Effector CD4-positive, alpha-beta T cell (primary cell): ENCODE measurements around the gene CMKLR1.

Source experiments
- DNase-seq: peaks from one replicate; pipeline ENCODE4 v3.0.0-alpha.2; 2020

The CMKLR1 gene

DNA sequence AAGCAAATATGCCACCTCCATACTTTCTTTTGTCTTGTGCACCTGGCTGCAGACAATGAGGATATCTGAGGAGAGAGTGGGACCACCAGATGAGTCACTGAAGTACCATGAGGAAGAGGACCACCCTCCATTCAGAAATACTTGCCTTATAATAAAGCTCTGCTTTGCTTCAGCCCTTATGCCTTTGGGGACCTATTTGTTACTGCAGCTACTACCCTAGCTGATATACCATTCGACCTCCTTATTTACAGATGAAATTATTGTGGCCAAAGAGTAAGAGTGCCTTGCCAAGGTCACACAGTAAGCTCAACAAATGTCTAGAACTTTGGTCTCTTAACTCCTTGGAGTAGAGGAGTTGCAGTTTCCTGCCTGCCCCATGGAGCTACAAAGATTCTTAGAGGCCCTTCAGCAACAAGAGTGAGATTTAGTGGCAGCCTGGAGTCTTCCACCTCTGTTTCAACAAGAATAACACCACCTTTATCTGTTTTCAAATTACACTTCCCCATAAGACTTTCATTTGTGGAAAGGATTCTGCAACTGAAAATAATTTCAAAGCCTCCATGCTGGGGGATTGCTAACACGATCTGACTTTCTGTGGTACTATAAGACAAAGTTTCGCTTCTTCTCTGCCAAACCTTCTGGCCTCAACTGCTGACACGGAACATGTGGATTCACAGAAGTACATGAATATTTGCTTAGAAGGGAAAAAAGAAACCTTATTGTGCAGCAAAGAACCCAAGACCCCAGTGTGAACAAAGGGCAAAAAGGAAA lies 3.6 kb downstream of the CMKLR1 start:
- DNase-seq: no peak

DNA sequence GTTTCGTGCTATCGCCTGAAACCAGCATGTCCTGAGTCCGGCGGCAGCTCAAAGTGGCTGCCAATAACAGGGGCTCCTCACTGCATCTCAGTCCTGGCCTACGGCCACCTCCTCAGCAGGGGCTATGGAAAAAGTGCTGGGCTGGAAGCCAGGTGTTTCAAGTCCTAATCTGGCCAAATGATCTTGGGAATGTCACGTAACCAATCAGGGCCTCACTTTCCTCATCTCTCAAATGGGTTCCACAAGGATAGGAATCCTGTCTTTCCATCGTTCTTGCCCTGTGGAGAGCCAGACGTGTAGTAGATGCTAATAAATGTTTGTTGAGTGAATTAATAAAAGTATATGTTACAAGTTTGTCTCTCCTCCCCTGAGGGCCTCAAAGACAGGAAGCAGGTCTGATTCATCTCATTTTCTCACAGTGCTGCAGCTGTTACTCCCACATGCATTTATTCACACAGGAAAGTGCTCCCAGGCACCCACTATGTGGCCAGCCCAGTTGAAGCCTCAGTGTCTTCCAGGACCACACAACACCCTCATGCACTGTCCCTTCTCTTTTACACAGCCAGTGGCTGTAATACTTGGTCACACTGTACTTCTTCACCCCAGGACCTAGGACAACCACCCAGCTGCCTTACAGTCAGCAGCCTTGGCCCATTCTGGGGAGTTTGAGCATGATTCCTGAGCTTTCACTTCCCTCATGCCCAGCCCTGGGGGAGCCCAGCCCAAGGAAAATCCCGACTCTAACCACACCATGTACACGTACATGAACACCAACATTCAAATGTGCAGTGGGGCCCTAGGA lies 5.0 kb downstream of the CMKLR1 start:
- DNase-seq: no peak

DNA sequence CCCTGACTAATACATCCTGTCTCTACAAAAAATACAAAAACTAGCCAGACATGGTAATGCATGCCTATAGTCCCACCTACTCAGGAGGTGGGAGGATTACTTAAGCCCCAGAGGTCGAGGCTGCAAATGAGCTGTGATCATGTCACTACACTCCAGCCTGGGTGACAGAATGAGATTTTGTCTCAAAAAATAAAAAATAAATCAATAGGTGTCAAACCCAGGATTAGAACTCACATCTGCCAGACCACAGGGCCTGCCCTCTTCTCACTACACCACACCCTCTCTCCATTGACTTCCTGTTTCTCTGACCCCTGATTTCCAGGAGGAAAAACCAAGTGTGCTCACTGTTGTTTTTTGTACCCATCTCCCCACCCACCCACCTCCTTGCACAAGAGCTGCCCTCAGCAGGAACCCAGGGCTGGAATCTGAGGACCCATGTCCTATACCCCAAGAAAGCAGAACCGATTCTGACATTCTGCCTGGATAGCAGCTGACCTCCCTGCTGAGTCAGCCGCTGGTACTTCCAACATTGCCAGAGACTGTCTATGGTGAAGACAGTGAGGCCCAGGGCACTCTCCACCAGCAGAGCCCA lies 6.2 kb downstream of the CMKLR1 start:
- DNase-seq: no peak

DNA sequence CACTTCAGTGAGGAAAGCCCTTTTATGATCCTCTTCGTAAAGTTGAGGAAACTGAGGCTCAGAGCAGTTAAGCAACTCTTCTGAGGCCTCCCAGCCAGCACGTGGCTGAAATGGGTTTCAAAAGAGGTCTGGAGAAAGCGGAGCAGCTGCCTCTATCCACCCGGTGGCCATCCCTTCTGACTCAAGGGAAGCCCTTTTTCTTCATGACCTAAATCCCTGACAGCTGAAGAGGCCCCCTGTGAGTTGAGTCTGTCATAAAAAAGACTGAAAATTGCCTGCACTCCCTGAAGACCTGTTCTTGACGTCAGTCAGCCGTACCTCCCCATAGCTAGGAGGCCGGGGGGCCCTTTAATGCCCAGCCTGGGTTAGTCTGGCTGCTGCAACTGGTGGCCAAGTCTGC lies 10.7 kb downstream of the CMKLR1 start:
- DNase-seq: no peak

DNA sequence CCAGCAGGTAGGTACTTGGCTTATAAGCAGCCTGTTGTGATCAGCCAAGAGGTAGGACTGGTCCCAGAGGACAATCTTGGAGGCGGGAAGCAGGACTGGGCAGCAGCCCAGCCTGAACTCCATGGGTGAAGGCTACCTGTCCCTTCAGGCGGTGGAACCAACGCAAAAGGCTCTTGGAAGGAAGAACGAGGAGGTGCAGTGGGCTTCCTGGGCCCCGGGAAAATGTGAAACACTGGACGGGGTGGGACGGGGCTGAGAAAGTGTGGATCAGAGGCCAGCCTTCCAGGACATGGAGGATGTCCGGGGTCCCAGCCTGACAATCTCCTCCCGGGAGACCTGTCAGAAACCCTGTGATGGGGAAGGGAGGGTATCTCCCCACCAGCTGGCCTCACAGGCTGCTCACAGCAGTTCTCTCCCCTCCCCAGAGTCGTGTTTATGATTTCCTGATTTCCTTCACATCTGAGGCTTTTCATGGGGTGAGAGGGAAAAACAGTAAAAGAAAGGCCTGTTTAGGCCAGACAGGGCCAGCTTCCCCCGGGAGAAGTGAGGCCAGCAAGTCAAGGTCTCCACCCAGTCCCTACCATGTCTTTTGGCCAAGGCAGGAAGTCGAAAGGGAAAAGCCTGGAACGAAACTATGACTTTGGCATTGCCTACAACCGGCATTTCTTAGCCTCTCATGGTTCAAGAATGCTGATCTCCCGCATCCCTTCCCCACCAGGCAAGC lies 11.3 kb downstream of the CMKLR1 start:
- no peak for DNase-seq

DNA sequence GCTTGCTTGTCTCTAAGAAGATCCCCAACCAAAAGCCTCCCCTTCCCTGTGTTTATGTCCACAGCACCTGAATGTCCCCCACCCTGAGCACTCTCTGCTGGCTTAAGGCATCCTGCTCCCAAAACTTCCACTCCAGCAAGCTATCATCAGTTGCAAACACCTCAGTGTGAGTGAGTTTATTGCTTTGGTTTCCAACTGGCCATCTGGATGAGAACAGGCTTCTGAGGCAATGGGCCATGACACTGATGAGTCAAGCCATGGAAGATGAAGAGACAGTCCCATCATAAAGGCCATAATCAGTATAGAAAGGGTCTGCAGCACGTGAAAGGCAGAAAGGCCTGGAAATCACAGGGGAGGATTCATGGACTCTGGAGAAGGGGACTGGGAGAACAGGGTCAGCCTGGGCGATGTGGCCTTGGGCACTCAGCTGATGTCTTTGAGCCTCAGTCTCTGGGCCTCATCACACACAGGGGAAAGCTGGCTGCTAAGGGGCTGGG lies 12.8 kb downstream of the CMKLR1 start:
- no peak for DNase-seq

DNA sequence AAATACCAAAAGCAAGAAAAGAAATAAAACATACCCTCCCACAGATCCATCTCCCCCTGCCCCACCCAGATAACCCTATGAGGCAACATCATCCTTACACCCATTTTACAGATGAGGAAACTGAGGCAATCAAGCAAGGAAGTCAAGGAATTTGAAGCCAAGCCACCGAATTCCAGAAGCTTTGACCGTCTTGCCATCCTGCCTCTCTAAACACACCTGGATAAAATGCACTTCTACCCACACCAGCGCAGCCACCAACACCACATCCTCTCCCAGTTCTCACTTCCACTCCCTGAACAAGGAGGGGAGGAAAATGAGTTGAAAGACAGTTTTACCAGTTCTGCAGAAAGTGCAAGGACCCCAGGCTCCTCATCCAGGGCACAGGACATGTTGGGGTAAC lies 13.6 kb downstream of the CMKLR1 start:
- no peak for DNase-seq

DNA sequence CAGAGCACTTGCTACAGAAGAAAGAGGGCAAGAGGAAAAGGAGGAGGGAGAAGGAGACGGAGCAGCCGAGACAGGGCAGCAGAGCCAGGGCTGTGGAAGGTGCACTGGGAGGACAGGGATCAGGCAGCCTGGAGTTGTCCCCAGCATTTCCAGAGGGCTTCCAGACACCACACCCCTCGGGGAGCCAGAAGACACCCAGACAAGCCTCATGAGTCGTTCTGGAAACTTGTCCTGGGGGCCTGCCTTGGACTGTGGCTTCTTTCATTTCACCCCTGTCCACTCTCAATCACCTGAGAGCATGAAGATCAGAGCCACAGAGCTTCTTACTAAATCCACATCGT lies 14.1 kb downstream of the CMKLR1 start:
- DNase-seq: no peak

DNA sequence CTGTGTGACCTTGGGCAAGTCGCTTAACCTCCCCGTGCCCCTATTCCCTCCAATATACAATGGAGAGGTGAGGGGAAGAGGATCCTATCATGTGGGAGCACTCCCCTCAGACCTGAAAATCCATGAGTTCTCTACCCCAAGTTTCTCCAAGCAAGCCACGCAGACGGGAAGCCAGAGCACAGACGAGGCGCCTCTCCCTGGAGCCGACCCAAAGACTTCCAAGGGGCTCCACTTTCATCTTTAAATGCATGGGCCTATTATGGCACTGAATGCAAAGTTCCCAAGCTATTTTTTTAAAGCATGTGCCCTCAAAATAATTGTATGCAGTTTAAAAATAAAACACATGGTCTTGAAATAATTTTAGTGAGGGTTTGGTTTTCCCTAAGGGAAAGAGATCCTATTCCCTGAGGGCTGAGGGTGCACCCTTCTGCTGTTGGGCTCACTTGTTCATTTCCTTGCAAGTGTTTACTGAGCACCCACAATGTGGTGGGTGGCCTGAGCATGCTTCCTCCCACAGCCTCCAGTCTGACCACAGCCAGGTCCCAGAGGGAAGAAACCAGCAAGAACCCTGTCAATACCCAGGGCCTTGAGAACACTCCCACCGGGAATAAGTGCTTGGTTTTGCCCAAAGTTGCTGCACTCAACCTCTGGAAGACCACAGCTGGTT lies 14.6 kb downstream of the CMKLR1 start:
- DNase-seq: no peak

DNA sequence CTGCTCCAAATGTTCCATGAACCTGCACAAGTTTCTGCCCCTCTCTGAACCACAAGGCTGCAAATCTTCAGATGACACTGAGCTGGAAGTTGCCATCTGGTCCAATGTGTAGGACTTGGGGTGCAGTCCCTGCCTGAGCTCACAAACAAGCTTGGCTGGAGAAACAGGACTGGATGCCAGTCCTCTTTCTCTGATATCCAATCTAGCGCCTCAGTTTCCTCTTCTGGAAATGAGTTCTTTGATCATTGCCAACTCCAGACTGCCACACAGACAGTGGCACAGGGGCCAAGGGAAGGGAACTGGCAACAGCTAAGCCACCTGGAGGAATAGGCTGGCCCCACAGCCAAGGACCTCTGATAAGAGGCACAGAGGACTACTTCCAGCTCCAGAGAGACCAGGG lies 15.5 kb downstream of the CMKLR1 start:
- no peak for DNase-seq

DNA sequence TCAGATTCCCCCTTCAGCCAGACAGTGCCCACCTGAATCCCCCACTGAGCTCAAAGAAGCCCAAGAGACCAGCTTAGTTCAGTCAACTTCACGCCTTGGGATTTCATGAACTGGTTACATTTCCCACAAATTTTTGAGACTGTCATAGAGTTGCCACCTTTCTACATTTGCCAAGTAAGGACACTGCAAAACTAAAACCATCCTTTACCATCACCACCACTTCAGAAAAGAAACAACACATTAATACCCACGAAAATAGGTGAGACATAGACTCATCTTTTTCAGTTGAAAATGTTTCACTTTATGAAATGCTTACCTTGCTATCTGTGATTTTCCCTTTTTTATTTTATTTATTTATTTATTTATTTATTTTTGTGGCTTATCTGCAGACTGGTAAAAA lies 16.1 kb downstream of the CMKLR1 start:
- DNase-seq: no peak

DNA sequence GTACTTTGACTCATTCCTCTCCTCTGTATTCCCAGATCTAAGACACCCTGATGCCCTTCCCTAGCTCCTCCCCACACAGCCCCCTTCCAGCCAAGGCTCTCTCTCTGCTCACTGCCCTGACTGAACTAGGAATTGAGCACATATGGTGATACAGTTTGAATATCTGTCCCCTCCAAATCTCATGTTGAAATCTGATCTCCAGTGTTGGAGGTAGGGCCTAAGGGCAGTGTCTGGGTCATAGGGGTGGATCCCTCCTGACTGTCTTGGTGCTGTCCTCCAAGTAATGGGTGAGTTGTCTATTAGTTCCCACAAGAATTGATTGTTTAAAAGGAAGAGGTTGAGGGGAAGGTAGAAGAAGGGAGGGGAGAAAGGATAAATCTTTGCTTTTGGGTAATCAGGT lies 17.4 kb downstream of the CMKLR1 start:
- no peak for DNase-seq

DNA sequence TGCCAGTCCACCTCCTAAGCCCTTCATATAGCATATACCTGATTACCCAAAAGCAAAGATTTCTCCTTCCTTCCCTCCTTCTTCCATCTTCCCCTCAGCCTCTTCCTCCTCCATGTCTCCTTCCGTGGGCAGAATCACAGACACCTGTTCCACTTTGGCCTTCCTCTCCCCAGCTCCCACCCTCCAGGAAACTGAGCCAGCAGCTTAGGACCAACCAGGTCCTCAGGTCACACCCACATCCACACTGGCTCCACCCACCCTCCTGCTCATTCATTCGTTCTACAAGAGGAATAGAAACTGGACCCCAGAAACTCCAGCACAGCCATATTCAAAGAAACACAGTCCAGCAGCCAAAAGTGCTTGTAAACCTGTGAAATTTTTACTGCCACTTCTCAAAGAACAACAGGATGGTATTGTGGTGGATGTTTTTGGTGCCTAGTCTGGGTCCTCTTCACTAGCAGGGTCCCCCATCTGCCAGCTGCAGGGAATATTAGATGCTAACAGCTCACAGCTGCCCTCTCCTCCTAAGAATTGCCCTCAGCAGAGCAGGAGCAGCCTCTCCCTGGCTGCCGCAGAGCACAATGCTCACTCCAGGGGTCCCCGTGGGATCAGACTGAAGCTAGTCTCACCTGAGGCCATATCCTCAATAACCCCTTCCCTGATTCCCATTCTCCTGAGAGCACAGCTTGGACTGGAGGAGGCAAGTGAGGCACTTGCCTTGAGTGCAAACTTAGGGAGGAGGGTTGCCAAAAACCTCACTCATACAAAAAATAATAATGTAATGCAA lies 18.4 kb downstream of the CMKLR1 start:
- no peak for DNase-seq

DNA sequence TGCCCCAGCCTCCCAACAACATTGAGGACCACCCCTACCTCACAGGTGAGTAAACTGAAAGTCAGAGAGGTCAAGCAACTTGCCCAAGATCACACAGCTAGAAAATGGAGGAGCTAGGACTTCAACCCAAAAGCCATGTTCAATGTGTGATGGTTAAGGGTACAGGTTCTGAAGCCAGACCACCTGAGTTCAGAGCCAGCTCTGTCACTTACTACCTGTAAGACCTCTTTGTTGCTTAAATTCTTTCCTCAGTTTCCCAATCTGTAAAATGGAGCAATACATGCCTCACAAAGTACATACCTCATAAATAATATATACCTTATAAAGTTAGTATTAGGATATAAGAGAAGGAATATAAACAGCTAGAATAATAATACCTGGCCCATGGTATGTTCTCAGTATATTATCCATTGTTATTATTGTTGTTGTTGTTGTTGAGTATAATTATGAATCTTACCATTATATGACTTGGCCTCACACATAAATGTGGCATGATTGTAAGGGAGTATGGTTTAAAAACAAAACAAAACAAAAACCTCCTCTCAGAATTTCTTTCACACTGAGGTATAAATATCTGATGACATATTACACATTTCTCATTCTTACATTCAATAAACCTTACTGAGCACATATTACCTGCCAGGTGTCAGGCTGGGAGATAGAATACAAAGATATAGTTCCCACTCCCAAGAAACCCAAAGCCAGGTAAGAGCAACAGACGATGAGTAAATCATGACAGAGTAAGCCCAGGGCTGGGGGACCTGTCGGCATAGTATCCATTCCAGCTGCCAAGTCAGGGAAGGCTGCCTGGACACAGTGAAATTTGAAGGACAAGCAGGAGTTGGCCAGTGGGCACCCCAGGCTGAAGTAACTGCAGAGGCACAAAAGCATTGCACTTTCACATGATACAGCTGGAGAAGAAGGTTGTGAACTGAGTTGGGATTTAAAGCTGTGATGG lies 19.6 kb downstream of the CMKLR1 start:
- DNase-seq: no peak

DNA sequence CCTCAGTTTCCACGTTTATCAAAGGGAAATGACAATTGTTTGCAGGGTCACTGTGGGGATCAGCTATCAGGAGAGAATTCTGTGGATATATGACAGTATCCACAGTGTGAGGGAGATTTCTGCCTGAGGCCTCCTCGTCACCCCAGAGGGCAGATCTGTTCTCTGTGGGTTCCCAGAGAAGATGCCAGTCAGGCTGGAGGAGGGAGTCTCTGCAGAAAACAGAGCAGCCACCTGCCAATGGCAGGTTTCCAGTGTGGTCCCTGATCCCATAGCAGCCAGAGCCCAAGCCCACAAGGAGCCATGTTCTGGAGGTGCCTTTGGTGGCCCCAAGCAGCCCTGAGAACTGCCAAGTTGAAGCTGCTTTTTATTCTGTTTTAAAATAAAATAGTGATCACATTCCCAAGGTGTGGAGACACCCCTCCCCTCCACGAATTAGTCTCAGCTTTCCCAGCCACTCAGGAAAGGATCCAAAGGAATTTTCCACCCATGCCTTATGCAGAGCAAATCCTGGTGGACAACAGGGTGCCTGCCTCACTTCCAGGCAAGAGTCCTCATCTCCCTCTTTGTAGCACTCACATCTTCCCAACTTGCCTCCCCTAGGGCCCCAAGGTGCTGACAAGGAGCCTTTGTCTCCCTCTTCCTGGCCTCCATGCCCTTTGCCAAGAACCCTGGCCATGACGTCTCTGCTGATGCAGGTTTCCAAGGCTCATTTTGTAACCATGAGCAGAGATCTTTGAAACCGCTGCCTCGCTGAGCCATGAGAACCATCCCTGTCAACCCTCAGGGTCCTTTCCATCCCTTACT lies 20.4 kb downstream of the CMKLR1 start:
- no peak for DNase-seq

DNA sequence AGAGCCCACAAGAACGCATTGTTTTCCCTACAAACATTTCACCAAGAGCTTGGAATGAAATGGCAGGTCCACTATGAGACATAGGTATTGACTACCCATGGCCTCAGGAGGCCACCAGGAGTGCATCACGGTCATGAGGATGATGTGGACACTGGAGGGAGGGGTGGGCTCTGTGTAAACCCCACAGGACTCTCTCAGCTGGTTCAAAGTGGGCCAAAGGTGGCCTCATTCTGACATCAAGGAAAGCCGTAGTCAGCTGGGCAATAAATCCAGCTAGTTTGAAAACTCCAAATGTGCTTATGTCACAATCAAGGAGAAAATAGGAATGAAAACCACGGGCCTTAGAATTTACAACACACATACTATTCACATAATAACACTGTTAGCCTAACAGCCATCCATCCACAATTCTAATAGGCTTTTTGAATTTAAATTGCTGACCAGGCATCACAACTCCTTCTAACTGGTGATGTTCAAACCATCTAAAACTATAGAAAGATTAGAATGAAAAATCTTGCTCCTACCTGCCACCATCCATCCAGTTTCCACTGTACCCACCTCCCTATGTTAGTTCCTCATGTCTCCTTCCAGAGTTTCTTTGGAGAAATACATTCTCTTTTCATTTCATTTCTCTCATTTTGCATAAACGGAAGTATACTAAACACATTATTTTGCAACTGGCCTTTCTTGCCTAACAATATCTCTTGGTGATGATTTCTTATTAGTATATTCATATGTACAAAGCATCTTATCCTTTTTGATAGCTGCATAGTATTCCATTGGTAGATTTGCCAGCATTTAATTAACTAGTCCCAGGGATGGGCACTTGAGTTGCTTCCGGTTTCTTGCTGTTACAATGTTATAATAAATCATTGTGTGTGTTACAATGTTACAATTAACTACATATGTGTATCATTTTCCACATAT lies 21.5 kb downstream of the CMKLR1 start:
- no peak for DNase-seq

DNA sequence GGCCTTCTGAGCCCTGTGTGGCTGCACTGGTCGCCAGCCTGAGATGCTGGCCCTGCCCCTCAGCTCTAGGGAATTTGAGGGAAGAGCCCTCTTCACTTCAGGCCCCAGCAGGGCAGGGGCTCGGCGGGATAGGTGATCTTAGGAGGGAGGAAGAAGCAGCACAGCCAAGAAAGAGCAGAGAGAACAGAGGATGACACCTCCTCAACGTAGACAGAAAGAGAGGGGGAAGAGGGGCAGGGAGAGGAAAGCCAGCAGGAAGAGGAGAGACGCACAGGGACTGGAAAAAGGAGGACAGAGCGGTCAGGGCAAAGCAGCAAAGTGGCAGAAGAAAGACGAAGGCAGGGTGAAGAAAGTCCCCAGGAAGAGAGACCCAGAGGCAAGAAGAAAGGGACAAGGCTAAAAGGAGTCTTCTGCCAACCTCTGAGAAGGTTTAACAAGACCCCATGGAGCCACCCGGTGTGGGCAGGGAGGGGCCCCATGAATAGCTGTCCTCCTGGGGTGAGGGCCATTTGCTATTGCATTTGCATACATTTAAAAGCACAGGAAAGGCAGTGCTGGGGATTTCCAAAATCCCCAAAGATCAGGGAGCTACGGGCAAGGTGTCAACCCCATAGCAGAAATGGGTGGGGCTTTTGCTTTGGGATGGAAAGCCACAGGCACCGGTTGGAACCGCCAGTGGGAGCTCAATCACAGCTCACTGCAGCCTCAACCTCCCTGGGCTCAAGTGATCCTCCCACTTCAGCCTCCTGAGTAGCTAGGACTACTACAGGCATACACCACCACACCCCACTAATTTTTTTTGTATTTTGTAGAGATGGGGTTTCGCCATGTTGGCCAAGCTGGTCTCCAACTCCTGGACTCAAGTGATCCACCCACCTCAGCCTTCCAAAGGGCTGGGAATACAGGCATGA lies 22.7 kb downstream of the CMKLR1 start:
- no peak for DNase-seq
